ENCODE data around the gene FHIT.

FHIT gene

GRCh38 chr3:61155701-61156292 is 95.5 kb downstream of the FHIT start:
- Histone ChIP-seq H3K79me2 (ENCODE audit: insufficient read depth, low read length) (no peaks in the 10 kb centered on the region), H3K27me3 (ENCODE audit: low read length) (no peaks in the 10 kb centered on the region), H3K9me3 (ENCODE audit: insufficient read depth, low read length) (no peaks in the 10 kb centered on the region), H3K9ac (ENCODE audit: low read length) (no peak overlapping the region), H3F3A (ENCODE audit: insufficient read depth) (no peaks in the 10 kb centered on the region), H4K20me1 (ENCODE audit: low read depth, low read length) (no peaks in the 10 kb centered on the region), H3K36me3 (ENCODE audit: low read length) (no peaks in the 10 kb centered on the region), H2AFZ (ENCODE audit: low read depth, low read length, severe bottlenecking) (no peak overlapping the region), H3K27ac (ENCODE audit: low read depth, low read length) (no peak overlapping the region), H3K9me2 (replicated peaks; ENCODE audit: insufficient read depth, low read length) (no peaks in the 10 kb centered on the region), H3K4me2 (ENCODE audit: low read depth, low read length, poor library complexity, severe bottlenecking) (no peak overlapping the region), H3K4me3 (ENCODE audit: insufficient read depth, low read length, poor library complexity, severe bottlenecking) (no peak overlapping the region)
- TF ChIP-seq EZH2phosphoT487 (conservative IDR thresholded peaks at IDR 0.05; ENCODE audit: low read length): no peak
- TF ChIP-seq, protein P1, sequence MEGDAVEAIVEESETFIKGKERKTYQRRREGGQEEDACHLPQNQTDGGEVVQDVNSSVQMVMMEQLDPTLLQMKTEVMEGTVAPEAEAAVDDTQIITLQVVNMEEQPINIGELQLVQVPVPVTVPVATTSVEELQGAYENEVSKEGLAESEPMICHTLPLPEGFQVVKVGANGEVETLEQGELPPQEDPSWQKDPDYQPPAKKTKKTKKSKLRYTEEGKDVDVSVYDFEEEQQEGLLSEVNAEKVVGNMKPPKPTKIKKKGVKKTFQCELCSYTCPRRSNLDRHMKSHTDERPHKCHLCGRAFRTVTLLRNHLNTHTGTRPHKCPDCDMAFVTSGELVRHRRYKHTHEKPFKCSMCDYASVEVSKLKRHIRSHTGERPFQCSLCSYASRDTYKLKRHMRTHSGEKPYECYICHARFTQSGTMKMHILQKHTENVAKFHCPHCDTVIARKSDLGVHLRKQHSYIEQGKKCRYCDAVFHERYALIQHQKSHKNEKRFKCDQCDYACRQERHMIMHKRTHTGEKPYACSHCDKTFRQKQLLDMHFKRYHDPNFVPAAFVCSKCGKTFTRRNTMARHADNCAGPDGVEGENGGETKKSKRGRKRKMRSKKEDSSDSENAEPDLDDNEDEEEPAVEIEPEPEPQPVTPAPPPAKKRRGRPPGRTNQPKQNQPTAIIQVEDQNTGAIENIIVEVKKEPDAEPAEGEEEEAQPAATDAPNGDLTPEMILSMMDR (IDR thresholded peaks at IDR 0.05; ENCODE audit: insufficient read depth, low read length, poor library complexity, severe bottlenecking): no peak

DNA sequence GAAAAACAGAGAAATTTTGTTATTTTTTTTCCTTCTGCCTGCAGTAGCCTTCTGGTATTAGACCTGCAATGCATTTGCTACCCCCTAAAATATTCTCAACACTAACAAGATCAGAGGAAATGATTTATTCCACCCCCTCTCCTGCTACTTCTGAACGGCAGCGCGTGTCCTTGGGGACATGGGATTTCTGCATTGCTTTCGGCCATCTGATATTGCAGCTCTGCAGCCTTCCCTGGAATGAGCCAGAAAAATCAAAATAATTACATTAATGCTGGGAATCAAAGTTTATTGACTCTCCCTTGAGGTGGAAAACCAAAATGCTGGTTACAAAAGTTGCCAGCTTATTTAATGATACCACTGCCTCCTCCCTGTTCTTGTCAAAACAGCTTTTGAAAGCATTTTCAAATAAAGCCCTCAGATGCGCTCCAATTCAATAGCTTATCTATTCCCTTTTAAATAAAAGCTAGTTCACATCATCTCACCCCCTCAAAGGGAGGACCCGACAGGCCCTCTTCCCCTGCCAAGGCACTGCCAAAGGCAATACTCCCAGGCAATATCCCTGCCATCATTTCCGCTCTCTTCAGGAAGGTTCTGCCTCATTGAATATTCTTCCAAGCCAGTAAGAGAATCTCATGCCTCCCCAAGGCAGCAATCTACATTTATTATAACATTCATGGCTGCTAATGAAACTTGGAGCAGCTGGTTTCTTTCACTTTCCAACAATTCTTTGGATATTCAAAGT is 96.6 kb downstream of the FHIT start:
- Histone ChIP-seq H4K20me1 (ENCODE audit: low read depth, low read length) (no peaks in the 10 kb centered on the region), H3K27ac (ENCODE audit: low read depth, low read length) (no peak overlapping the region), H3K36me3 (ENCODE audit: low read length) (no peaks in the 10 kb centered on the region), H3K9me3 (ENCODE audit: insufficient read depth, low read length) (no peaks in the 10 kb centered on the region), H3K4me2 (ENCODE audit: low read depth, low read length, poor library complexity, severe bottlenecking) (no peak overlapping the region), H3F3A (ENCODE audit: insufficient read depth) (no peaks in the 10 kb centered on the region), H3K9me2 (replicated peaks; ENCODE audit: insufficient read depth, low read length) (no peaks in the 10 kb centered on the region), H3K79me2 (ENCODE audit: insufficient read depth, low read length) (no peaks in the 10 kb centered on the region), H2AFZ (ENCODE audit: low read depth, low read length, severe bottlenecking) (no peak overlapping the region), H3K9ac (ENCODE audit: low read length) (no peak overlapping the region), H3K27me3 (ENCODE audit: low read length) (no peaks in the 10 kb centered on the region), H3K4me3 (ENCODE audit: insufficient read depth, low read length, poor library complexity, severe bottlenecking) (no peak overlapping the region)
- no peak for TF ChIP-seq EZH2phosphoT487 (conservative IDR thresholded peaks at IDR 0.05; ENCODE audit: low read length)
- TF ChIP-seq, protein P1 (IDR thresholded peaks at IDR 0.05; ENCODE audit: insufficient read depth, low read length, poor library complexity, severe bottlenecking): no peak

DNA sequence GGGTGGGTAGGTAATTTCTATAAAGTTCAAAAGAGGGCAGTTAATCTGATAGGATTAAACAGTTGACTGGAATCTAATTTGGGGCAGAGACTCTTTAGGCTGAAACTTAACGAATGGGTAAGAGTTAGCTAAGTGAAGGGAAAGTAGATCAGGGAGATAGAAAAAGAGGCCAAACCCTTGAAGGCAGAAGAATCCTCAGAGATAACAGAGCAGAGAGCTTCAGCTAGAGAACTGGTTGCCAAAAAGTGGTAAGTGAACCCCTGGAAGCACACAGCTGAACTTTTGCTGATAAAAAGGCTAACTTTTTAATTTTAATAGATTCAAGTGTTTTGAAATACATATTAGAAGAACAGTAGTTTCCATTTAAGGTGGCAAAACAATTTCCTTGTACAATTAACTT is 99.2 kb downstream of the FHIT start:
- H3K9me3 ChIP-seq (ENCODE audit: insufficient read depth, low read length): no peaks in the 10 kb centered on the region
- H3F3A ChIP-seq (ENCODE audit: insufficient read depth): no peaks in the 10 kb centered on the region
- H3K4me2 ChIP-seq (ENCODE audit: low read depth, low read length, poor library complexity, severe bottlenecking): no peak overlapping the region
- no peaks in the 10 kb centered on the region for H3K79me2 ChIP-seq (ENCODE audit: insufficient read depth, low read length)
- H3K36me3 ChIP-seq (ENCODE audit: low read length): no peaks in the 10 kb centered on the region
- no peaks in the 10 kb centered on the region for H3K9me2 ChIP-seq (replicated peaks; ENCODE audit: insufficient read depth, low read length)
- no peak overlapping the region for H3K27ac ChIP-seq (ENCODE audit: low read depth, low read length)
- H2AFZ ChIP-seq (ENCODE audit: low read depth, low read length, severe bottlenecking): no peak overlapping the region
- H3K27me3 ChIP-seq (ENCODE audit: low read length): no peaks in the 10 kb centered on the region
- H3K9ac ChIP-seq (ENCODE audit: low read length): no peak overlapping the region
- H3K4me3 ChIP-seq (ENCODE audit: insufficient read depth, low read length, poor library complexity, severe bottlenecking): no peak overlapping the region
- no peaks in the 10 kb centered on the region for H4K20me1 ChIP-seq (ENCODE audit: low read depth, low read length)
- TF ChIP-seq, protein P1 (IDR thresholded peaks at IDR 0.05; ENCODE audit: insufficient read depth, low read length, poor library complexity, severe bottlenecking): no peak
- no peak for TF ChIP-seq EZH2phosphoT487 (conservative IDR thresholded peaks at IDR 0.05; ENCODE audit: low read length)
